GM19397 (cell line): Measurements from ENCODE around the gene RFX2.

Source experiments
- ATAC-seq: cut with Tn5 transposase; IDR thresholded peaks from one replicate; pipeline ENCODE4 v1.9.1; 2021; ENCODE audit warnings: mild to moderate bottlenecking, moderate library complexity; ENCODE audit not compliant: unreplicated experiment

The RFX2 gene

GRCh38 chr19:5959260-5960004, 150.9 kb downstream of the RFX2 start:
- ATAC-seq: no peak

DNA sequence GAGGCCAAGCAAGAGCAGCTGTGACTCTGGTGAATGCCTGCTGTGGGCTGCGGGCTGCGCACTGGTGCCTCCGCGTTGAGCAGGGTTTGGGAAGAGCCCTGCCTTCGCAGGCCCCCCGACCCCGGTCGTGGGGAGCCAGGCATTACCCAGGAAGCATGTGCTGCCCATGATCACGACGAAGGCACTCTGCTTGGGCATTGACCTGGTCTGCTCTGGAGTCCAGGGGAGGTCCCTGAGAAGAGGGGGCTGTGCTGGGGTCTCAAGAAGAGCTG, 151.5 kb downstream of the RFX2 start:
- no peak for ATAC-seq

DNA sequence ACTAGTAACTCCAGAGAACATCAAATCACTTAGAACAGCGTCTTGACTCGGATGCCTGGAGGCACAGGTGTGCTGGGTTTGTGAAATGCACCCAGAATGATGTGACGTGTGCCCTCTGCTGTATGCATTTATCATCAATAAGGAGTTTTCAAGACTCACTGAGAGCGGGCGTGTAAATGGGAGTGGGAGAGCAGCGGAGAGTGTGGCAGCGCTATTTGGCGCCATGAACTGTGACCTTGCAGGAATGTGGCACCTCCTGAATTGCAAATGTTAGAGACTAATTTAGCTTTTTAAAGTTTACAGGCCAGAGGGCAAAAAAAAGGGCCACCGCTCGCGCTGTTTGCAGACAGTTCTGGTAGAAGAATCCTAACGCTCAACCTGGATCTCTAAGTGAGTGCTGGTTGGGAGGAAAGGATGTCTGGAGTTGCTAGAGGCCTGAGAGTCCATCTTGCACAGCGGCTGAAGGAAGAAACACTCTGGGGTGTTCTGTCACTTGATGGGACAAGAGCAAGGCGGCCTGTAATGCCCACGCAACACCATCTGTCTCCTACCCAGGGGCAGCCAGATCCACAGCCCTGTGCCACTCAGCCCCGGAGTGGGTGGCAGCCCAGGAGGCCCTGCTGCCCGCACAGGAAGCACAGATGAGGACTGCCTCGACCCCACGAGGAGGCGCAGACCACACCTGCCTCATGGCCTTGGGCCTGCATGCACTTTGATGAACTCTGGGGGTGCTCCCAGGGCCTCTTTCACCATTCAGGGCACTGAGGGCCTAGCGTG, 152.0 kb downstream of the RFX2 start:
- ATAC-seq: no peak

GRCh38 chr19:5957170-5957569, 153.1 kb downstream of the RFX2 start:
- ATAC-seq: no peak

GRCh38 chr19:5956728-5957127, 153.6 kb downstream of the RFX2 start:
- no peak for ATAC-seq

DNA sequence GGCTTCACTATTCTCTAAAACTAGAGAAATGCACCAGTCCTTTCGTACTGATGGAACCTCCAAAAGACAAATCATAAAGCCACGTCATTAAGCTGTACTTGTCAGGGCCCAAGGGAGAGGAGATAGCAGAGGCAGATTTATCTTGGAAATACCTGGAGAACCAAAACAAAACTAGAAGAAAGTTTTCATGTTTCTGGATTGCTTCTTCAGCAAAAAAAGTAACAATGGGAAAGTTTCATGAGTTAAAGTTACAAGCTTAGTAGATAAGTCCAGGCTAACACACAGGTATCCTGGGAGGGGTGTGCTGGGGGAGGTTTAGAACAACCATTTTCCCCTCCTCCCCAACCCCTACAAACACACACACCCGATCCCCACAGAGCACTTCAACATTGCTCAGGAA, 154.0 kb downstream of the RFX2 start:
- ATAC-seq: no peak

DNA sequence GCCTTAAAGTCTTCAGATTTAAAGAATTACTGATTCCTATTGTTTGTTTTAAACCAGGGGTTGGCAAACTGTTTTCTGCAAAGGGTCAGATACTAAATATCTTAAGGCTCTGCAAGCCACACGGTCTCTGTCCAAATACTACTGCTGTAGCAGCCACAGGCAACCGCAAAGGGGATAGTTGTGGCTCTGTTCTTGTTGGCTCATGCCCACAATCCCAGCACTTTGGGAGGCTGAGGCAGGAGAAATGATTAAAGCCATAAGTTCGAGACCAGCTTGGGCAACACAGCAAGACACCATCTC, 154.7 kb downstream of the RFX2 start:
- ATAC-seq: no peak

DNA sequence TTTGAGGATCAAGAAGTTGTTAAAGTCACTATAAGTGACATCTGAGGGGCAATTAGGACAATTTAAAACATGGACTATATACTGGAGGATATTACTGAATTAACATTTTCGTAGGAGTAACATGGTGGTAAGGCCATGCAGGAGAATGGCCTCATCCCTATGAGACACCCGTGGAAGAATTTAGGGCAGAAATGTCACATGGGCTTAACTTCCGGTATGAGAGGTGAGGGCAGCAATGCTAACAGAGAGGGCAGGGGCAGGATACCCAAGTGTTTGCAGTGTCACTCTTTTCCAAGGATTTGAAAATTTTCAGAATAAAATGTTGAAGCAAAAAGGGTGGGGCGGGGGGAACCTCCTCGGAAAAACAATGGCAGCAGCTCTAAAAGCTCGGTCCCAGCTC, 156.0 kb downstream of the RFX2 start:
- no peak for ATAC-seq

GRCh38 chr19:5953680-5954213, 156.6 kb downstream of the RFX2 start:
- ATAC-seq: no peak

DNA sequence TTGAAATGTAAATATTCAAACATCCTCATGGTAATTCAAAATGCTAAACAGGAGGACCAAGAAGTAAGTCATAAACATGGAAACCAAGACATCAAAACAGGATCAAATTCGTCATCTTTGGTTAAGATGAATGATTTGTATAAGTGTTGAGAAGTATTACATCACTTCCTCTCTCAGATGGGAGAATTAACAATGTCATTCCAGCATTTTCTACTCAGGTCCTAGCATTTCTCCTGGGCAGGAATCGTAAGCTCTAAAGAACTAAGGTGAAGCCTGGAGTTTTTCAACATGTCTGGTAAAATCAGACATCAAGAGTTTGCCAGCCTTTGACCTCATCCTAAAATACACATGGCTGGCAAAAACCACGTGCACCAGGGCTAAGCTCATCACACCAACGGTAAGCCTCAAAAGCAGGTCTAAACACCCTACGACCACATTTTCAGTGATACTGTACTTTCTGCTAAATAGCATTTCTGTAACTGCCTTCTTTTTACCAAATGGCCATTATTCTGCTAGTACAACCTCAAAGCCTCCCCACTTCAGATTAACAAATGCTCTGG, 157.2 kb downstream of the RFX2 start:
- no peak for ATAC-seq

- no peak for ATAC-seq
Measured at GRCh38 chr19:5952193-5953029, 157.9 kb downstream of the RFX2 start.

DNA sequence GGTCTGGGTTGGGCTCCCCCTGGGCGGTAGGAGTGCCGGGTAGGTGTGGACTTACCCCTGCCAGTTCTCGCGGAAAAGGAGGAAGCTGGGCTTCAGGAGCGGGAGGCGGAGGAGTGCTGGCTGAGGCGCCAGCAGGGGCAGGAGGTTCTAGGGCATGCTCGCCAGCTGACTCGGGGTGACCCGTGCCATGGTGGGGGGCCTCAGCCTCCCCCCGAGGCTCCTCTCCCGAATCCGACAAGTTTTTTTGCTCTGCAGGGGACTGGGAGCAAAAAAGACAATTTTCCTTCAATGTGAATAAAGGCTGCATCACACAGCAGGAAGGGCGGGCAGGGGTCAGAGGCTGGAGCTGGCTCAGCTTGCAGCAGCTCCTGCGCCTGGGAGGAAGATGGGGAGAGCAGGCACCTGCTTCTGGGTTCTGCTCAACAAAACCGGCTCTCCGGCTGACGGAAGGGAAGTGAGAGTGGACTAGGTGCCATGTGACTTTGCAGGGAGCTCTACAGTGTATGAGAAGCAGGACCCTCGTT, 158.9 kb downstream of the RFX2 start:
- ATAC-seq: no peak

DNA sequence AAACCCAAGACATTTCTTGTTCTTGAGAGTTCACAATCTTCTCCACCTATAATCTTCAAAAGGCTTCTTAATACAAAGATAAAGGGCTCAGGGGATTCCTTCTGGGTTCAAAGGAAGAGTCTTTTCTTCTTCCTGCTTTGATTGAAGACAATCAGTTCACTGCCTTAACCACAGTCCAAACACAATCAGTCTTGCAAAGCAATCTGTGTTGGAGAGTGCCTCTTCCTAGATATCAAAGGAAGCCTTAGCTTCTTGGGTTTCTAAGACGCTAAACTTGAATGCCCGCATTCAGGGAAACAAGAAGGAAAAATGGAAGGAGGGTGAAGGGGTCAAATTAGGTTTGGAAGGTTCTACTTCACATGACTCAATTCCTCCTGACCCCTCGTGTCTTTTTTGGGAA, 159.6 kb downstream of the RFX2 start:
- no peak for ATAC-seq

DNA sequence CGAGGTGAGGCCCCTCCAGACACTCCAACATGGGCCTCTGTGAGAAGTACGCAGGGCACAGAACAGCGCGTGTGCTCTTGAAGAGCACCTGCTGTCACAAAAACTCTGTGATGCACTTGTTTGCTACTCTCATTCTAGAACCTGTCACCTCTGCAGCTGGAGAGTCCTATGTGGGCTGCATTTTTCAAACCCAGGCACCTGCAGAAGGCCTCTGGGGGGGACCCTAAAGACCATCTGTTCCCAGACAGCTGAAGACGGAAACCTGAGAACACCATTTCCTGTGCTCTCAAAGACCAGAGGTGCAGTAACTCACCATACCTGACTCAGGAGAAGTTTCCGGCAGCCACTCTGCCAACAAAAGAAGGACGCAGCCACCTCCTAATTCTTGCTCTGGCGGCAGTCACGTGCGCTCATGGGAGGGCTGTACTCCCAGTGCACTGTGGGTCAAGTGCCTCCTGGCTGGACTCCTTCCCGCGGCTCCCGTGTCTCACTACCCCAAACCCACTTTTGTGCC, 160.5 kb downstream of the RFX2 start:
- ATAC-seq: no peak

DNA sequence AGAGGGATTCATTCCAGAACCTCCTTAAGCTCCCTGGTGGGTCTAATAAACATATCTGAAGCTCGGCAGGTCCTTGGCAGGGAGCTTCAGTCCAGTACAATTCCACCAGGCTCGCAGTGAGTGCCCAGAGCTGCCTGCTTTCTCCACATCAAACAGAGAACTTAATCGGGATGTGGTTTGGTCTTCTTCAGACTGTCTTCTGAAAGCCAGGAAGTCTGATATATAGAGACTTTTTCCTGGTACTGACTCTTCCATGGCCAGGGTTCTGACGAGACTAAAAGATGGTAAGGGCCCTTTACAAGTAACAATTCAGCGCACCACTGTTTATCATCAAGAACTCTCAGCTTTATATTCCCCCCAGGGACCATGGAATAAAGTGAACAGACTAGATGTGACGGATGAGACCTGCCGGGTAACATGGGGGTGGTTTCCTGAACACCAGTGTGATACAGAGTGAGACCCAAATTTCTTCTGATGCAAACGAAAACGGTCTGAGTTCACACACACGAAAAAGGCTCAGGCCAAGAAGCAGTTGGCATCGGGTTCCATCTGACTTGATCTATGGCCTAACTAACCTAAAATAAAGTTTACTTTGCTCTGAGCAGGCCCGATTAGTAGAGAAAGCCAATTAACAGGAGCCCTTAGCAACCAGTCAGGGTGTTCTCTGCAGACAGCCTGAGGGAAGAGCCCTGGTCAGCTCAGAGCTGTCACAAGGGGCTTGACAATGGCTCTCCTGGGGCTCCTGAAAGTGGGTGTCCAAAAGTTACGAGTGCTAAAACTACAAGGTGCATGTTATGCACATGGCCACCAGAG, 161.3 kb downstream of the RFX2 start:
- no peak for ATAC-seq

GRCh38 chr19:5947435-5947834, 162.9 kb downstream of the RFX2 start:
- no peak for ATAC-seq

DNA sequence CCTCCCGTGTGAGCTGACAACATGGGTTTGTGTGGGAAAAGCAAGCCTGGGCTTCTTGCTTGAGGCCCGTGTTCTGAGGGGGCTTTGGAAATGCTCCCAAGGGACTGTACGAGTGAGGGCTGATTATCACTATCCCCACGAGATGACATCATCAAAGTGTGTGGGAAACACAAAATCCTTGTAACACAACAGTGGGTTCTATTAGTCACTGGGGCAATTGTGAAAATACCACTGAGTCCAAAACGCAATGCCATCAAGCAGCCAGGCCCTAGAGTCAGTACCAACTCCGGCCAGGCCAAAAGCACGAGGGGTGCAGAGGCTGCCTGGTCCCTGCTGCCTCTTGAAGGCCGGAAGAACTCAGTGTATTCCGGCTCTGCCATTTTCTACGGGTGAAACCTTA, 166.7 kb downstream of the RFX2 start:
- ATAC-seq: no peak
